HCT116 (cell line): ENCODE results near the gene F13A1. TPM values are rescaled to one million over a fixed set of nuclear protein-coding genes. Genes with fewer than 3 reads are reported as not detected.

Experiments
- ATAC-seq: fragments of 200-7000 bp; cut with Tn5 transposase; 2 replicates; pipeline ENCODE4 v1.9.1; 2020; ENCODE audit warnings: mild to moderate bottlenecking, moderate library complexity
- BruUV-seq: library from RNA; stranded (reverse); fragments of 400-500 nt; replicated peaks from 2 replicates; lab custom pipeline; 2021; lab: Mats Ljungman, UMichigan
- CTCF ChIA-PET: fragments of 300-600 bp; sonication (Branson Sonifier 250); formaldehyde crosslinking; loops from one replicate; lab custom pipeline; 2021; ENCODE audit warnings: antibody characterized with exemption; lab: Charles Lee
- POLR2A ChIA-PET: fragments of 300-600, 350-600 bp; sonication (Branson Sonifier 250); formaldehyde crosslinking; loops from one replicate; lab custom pipeline; 2021; ENCODE audit warnings: antibody characterized with exemption; lab: Charles Lee
- RAD21 ChIA-PET, 2 experiments: fragments of 300-600 bp; sonication (Branson Sonifier 250); formaldehyde crosslinking; loops; one replicate each; lab custom pipeline; 2023; ENCODE audit warnings: low total read pairs in 2 of 2; ENCODE audit not compliant: uncharacterized antibody in 2 of 2, unreplicated experiment in 2 of 2, low non-redundant PET in 1 of 2; lab: Charles Lee
- DNase-seq: peaks from one replicate; pipeline ENCODE4 v3.0.0-alpha.2; 2010; ENCODE audit warnings: low read depth, low spot score
- H2AFZ ChIP-seq: fragments of 200-600 bp; shearing (Covaris generic), sonication (generic); 2 replicates; pipeline ENCODE4 v1.6.1; 2017; ENCODE audit warnings: low read depth, mixed run types, mixed read lengths, antibody characterized with exemption, low read length; ENCODE audit not compliant: poor library complexity, severe bottlenecking
- H3K27ac ChIP-seq: 2 replicates; pipeline ENCODE4 v1.5.1; 2012; ENCODE audit warnings: low read depth, low read length
- H3K27me3 ChIP-seq: fragments of 200-600 bp; sonication (generic); 2 replicates; pipeline ENCODE4 v1.6.1; 2016; ENCODE audit warnings: mixed run types, low read length, mixed read lengths; ENCODE audit not compliant: insufficient read depth
- H3K36me3 ChIP-seq, 2 experiments: fragments of 200-500 bp in 1 of 2; fragments of 200-600 bp in 1 of 2; sonication (Bioruptor generic) in 1 of 2; sonication (generic) in 1 of 2; 2 replicates each; pipeline versions ENCODE4 v1.5.1 to v1.6.1; 2014 to 2016; ENCODE audit warnings: low read length in 2 of 2, inconsistent platforms in 1 of 2, mixed read lengths in 1 of 2, mixed run types in 1 of 2; ENCODE audit not compliant: insufficient read depth in 2 of 2, control insufficient read depth in 1 of 2
- H3K4me1 ChIP-seq, 2 experiments: fragments of 200-600 bp in 1 of 2; sonication (generic) in 1 of 2; 2 replicates each; pipeline versions ENCODE4 v1.5.1 to v1.6.1; 2012 to 2017; ENCODE audit warnings: low read length in 2 of 2, inconsistent platforms in 1 of 2, mild to moderate bottlenecking in 1 of 2, mixed read lengths in 1 of 2, mixed run types in 1 of 2, moderate library complexity in 1 of 2; ENCODE audit not compliant: insufficient read depth in 2 of 2, control insufficient read depth in 1 of 2
- H3K4me2 ChIP-seq: fragments of 200-600 bp; sonication (generic); 2 replicates; pipeline ENCODE4 v1.6.1; 2017; ENCODE audit warnings: mixed run types, low read length, mixed read lengths
- H3K4me3 ChIP-seq, 2 experiments: fragments of 200-600 bp in 1 of 2; sonication (generic) in 1 of 2; replicated peaks in 1 of 2; 2 replicates each; pipeline ENCODE4 v1.5.1; 2011 to 2016; ENCODE audit warnings: low read length in 2 of 2, control low read depth in 1 of 2, low read depth in 1 of 2, mild to moderate bottlenecking in 1 of 2, mixed read lengths in 1 of 2, mixed run types in 1 of 2
- H3K79me2 ChIP-seq: fragments of 200-600 bp; sonication (generic); 2 replicates; pipeline ENCODE4 v1.6.1; 2017; ENCODE audit warnings: mild to moderate bottlenecking, mixed run types, low read length, moderate library complexity, mixed read lengths; ENCODE audit not compliant: insufficient read depth
- H3K9ac ChIP-seq: fragments of 200-600 bp; sonication (generic); 2 replicates; pipeline ENCODE4 v1.6.1; 2016; ENCODE audit warnings: low read length, mixed read lengths
- H3K9me2 ChIP-seq: fragments of 200-600 bp; sonication (generic), shearing (Covaris generic); 2 replicates; pipeline ENCODE4 v1.6.1; 2017; ENCODE audit warnings: mixed run types, mild to moderate bottlenecking, moderate library complexity; ENCODE audit not compliant: insufficient read depth
- H3K9me3 ChIP-seq, 2 experiments: fragments of 200-500 bp in 1 of 2; fragments of 200-600 bp in 1 of 2; sonication (Bioruptor generic) in 1 of 2; sonication (generic) in 1 of 2; 2 replicates each; pipeline ENCODE4 v1.6.1; 2014 to 2017; ENCODE audit warnings: low read length in 2 of 2, mixed read lengths in 2 of 2, inconsistent platforms in 1 of 2, low read depth in 1 of 2, mild to moderate bottlenecking in 1 of 2, mixed run types in 1 of 2, moderate library complexity in 1 of 2; ENCODE audit not compliant: control insufficient read depth in 1 of 2, insufficient read depth in 1 of 2
- H4K20me1 ChIP-seq: fragments of 200-600 bp; sonication (generic), shearing (Covaris generic); 2 replicates; pipeline ENCODE4 v1.6.1; 2017; ENCODE audit warnings: mixed run types, mild to moderate bottlenecking, moderate library complexity; ENCODE audit not compliant: insufficient read depth
- ATF3 ChIP-seq: IDR thresholded peaks from 2 replicates; pipeline ENCODE4 v1.6.1; 2012
- CBX3 ChIP-seq: IDR thresholded peaks from 2 replicates; pipeline ENCODE4 v1.6.1; 2012; ENCODE audit warnings: low read depth
- CEBPB ChIP-seq: IDR thresholded peaks from 2 replicates; pipeline ENCODE4 v1.6.1; 2012; ENCODE audit warnings: low read depth
- CTCF ChIP-seq, 3 experiments: fragments of 200-600 bp in 1 of 3; sonication (generic) in 1 of 3; IDR thresholded peaks in 2 of 3; conservative IDR thresholded peaks in 1 of 3; 2 replicates each; pipeline ENCODE4 v1.5.1; 2012 to 2017; ENCODE audit warnings: low read depth in 2 of 3, low read length in 2 of 3, antibody characterized with exemption in 1 of 3, borderline replicate concordance in 1 of 3, control low read depth in 1 of 3, mild to moderate bottlenecking in 1 of 3, mixed read lengths in 1 of 3, mixed run types in 1 of 3, moderate library complexity in 1 of 3; ENCODE audit not compliant: insufficient read depth in 1 of 3
- ELF1 ChIP-seq: IDR thresholded peaks from 2 replicates; pipeline ENCODE4 v1.6.1; 2012; ENCODE audit warnings: low read depth, borderline replicate concordance
- EZH2 ChIP-seq: fragments of 200-600 bp; sonication (generic); IDR thresholded peaks from 2 replicates; pipeline ENCODE4 v1.6.1; 2017; ENCODE audit warnings: antibody characterized with exemption, mixed run types
- FOSL1 ChIP-seq: IDR thresholded peaks from 2 replicates; pipeline ENCODE4 v1.6.1; 2012; ENCODE audit warnings: low read depth
- POLR2AphosphoS5 ChIP-seq: IDR thresholded peaks from 2 replicates; pipeline ENCODE4 v1.6.1; 2011; ENCODE audit warnings: mild to moderate bottlenecking, low read depth, low read length, moderate library complexity
- RAD21 ChIP-seq: IDR thresholded peaks from 2 replicates; pipeline ENCODE4 v1.6.1; 2012; ENCODE audit warnings: low read depth, mild to moderate bottlenecking
- SIN3A ChIP-seq: IDR thresholded peaks from 2 replicates; pipeline ENCODE4 v1.6.1; 2012; ENCODE audit warnings: low read depth
- SP1 ChIP-seq: IDR thresholded peaks from 2 replicates; pipeline ENCODE4 v1.6.1; 2012; ENCODE audit warnings: low read depth
- SRF ChIP-seq: IDR thresholded peaks from 2 replicates; pipeline ENCODE4 v1.6.1; 2012; ENCODE audit warnings: low read depth
- TCF7L2 ChIP-seq: IDR thresholded peaks from 2 replicates; pipeline ENCODE4 v1.7.0; 2011; ENCODE audit warnings: borderline replicate concordance, inconsistent platforms; ENCODE audit not compliant: insufficient read depth, insufficient read length; ENCODE audit errors: extremely low read depth
- YY1 ChIP-seq: IDR thresholded peaks from 2 replicates; pipeline ENCODE4 v1.6.1; 2011; ENCODE audit warnings: low read length, low read depth, moderate library complexity, mild to moderate bottlenecking; ENCODE audit not compliant: insufficient replicate concordance; ENCODE audit errors: extremely low read depth
- ZBTB33 ChIP-seq: IDR thresholded peaks from 2 replicates; pipeline ENCODE4 v1.6.1; 2011; ENCODE audit warnings: mild to moderate bottlenecking, low read length, moderate library complexity; ENCODE audit not compliant: insufficient replicate concordance; ENCODE audit errors: extremely low read depth
- intact Hi-C: fragments of 100-400 bp; cut with micrococcal nuclease; formaldehyde crosslinking; loops from 2 replicates; pipeline ENCODE4 v1.10.0; 2022
- total RNA-seq: library from RNA; stranded (reverse); gene quantifications from one replicate; pipeline ENCODE4 v1.2.1, GENCODE V29; 2021; ENCODE audit not compliant: unreplicated experiment

Gene F13A1
- total RNA-seq, 1 experiment from 2014 or later: 0.34 TPM

GRCh38 chr6:6164367-6164766, 156.1 kb downstream of the F13A1 start:
- Histone ChIP-seq H4K20me1 (no peaks in the 10 kb centered on the region), H3K27me3 (peaks cover 36% of the 10 kb centered on the region; the same call in 1 of the 2 replicates), H3K9ac (no peak overlapping the region), H3K36me3 (no peaks in the 10 kb centered on the region), H3K9me2 (no peaks in the 10 kb centered on the region), H3K27ac (no peak overlapping the region), H3K4me1 (no peaks in the 10 kb centered on the region), H3K4me3 (no peak overlapping the region), H3K4me2 (no peak overlapping the region), H3K9me3 (no peaks in the 10 kb centered on the region), H3K79me2 (no peaks in the 10 kb centered on the region), H2AFZ (no peak overlapping the region)
- ChIA-PET POLR2A (no interaction called here), RAD21 (no interaction called here), CTCF (no interaction called here)
- no TSS peak for BruUV-seq
- intact Hi-C loops: no loop called here
- no peak for ATAC-seq
- DNase-seq: no peak
- no peak for TF ChIP-seq ELF1
- no peak for TF ChIP-seq CTCF (IDR thresholded peaks at IDR 0.05 in 2 of 3, conservative IDR thresholded peaks at IDR 0.05 in 1 of 3; ENCODE audit: borderline replicate concordance in 1 of 3, insufficient read depth in 1 of 3, low read depth in 2 of 3, low read length in 2 of 3)
- no peak for TF ChIP-seq ATF3
- TF ChIP-seq EZH2: no peak
- no peak for TF ChIP-seq SP1
- TF ChIP-seq YY1: no peak
- no peak for TF ChIP-seq FOSL1
- no peak for TF ChIP-seq RAD21
- TF ChIP-seq CBX3: no peak
- no peak for TF ChIP-seq CEBPB
- no peak for TF ChIP-seq TCF7L2
- no peak for TF ChIP-seq ZBTB33
- no peak for TF ChIP-seq SRF
- TF ChIP-seq SIN3A: no peak
- TF ChIP-seq POLR2AphosphoS5: no peak
